GM18517 (cell line): ENCODE data around the gene BEX2.

Source experiments
- ATAC-seq: cut with Tn5 transposase; IDR thresholded peaks from one replicate; pipeline ENCODE4 v1.9.1; 2021; ENCODE audit warnings: mild to moderate bottlenecking, moderate library complexity; ENCODE audit not compliant: unreplicated experiment

Gene BEX2

DNA sequence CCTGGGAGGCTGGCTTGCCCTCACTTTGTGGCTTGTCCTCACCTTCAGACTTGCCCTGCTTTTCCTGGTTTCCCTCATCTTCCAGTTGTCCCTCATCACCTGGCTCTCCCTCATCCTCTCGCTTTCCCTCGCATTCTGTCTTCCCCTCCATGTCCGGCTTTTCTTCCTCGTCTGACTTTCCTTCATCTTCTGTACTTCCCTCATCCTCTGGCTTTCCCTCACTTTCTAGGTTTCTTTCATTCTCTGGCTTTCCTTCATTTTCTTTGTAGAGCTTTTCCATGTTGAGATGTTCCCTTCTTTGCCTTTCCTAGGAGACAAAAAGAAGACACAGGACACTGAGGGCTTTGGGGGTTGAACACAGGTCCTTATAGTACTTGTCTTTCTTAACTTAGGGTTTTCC lies 36.5 kb downstream of the BEX2 start:
- ATAC-seq: no peak
